ENCODE data around the gene EVI5. TPM values are rescaled to one million over a fixed set of nuclear protein-coding genes. Genes with fewer than 3 reads are reported as not detected.

EVI5 gene
- total RNA-seq, 4 donors from 2014 or later, result 24.9 to 47.8 (median 28.5) TPM

GRCh38 chr1:92698932-92699331 is 86.0 kb downstream of the EVI5 start:
- TF ChIP-seq CTCF (IDR thresholded peaks at IDR 0.05; ENCODE audit: low read depth), result no peak

GRCh38 chr1:92695104-92695503 is 89.8 kb downstream of the EVI5 start:
- TF ChIP-seq CTCF (IDR thresholded peaks at IDR 0.05; ENCODE audit: low read depth), result no peak

- no peak for TF ChIP-seq CTCF (IDR thresholded peaks at IDR 0.05; ENCODE audit: low read depth)
Measured at GRCh38 chr1:92691925-92692324, 93.0 kb downstream of the EVI5 start.

DNA sequence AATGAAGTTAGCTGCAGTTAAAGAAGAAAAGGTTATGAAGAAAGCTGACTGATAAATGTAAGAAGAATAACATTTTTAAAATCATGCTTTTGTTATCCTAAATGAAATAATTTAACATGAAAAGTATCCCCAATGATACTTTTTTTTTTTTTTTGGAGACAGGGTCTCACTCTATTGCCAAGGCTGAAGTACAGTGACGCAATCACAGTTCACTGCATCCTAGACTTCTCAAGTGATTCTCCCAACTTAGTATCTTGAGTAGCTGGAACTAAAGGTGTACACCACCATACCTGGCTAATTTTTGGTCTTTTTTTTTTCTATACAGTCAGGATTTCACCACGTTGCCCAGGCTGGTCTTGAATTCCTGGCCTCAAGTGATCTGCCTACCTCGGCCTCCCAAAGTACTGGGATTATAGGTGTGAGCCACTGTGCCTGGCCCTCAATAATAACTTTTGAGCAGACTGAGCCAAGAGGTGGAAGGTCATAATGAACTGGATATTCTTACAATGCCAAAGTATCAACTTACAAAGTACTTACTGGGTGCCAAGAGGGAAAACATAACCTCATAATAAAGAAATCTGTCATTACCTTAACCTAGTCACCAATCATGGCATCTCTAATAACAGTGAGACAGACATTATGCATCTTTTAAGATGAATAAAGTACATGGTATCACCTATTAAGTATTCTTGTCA is 94.5 kb downstream of the EVI5 start:
- no peak for TF ChIP-seq CTCF (IDR thresholded peaks at IDR 0.05; ENCODE audit: low read depth)

- no peak for TF ChIP-seq CTCF (IDR thresholded peaks at IDR 0.05; ENCODE audit: low read depth)
Measured at GRCh38 chr1:92679980-92680379, 104.9 kb downstream of the EVI5 start.

DNA sequence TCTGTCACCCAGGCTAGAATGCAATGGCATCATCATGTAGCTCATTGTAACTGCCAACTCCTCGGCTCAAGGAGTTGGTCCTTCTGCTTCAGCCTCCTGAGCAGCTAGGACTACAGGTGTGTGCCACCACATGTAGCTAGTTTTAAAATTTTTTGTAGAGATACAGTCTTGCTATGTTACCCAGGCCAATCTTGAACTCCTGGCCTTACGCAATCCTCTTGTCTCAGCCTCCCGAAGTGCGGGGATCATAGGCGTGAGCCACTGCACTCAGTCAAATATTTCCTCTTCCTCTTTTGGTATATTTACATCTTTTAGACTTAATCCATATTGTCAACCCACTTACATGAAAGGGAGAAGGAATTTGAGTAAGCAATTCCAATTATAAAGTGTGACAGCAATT is 121.1 kb downstream of the EVI5 start:
- no peak for TF ChIP-seq CTCF (IDR thresholded peaks at IDR 0.05; ENCODE audit: low read depth)

DNA sequence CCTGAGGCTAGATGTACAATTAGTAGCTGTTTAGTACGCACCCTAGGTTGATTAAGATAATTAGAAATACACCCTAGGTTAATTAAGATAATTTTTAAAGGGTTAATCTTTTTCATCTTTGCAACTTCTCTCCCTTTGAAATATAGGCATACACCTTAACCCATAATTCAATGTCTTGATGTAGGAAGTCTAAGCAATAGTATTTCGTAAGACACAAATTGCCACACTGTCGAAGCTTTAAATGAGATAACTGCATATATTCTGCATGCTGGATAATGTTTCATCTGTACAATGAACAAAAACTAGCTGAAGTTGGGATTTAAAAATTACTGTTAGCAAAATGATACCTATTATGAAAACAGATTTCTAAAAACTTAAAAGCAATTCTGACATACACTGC is 122.9 kb downstream of the EVI5 start:
- TF ChIP-seq CTCF (IDR thresholded peaks at IDR 0.05; ENCODE audit: low read depth), result no peak

Measured in subcutaneous adipose tissue (tissue), 4 donors.